HuH-7.5 (cell line): ENCODE measurements around the gene TBC1D22B.

Experiments used
- DNase-seq: peaks from one replicate; pipeline ENCODE4 v3.0.0; 2011; ENCODE audit warnings: low spot score

TBC1D22B gene

GRCh38 chr6:37239950-37240713, 17.4 kb upstream of the TBC1D22B start:
- no peak for DNase-seq

GRCh38 chr6:37241131-37241530, 16.4 kb upstream of the TBC1D22B start:
- DNase-seq, result no peak

- no peak for DNase-seq
Observed at GRCh38 chr6:37241775-37242428, 15.7 kb upstream of the TBC1D22B start.

- DNase-seq, result no peak
Observed at GRCh38 chr6:37242429-37243052, 15.0 kb upstream of the TBC1D22B start.

GRCh38 chr6:37243131-37243815, 14.3 kb upstream of the TBC1D22B start:
- DNase-seq, result no peak

- no peak for DNase-seq
Observed at GRCh38 chr6:37243816-37244370, 13.7 kb upstream of the TBC1D22B start.

GRCh38 chr6:37244430-37245310, 12.9 kb upstream of the TBC1D22B start:
- no peak for DNase-seq

GRCh38 chr6:37251211-37251780, 6.3 kb upstream of the TBC1D22B start:
- DNase-seq, result no peak

- DNase-seq, result no peak
Observed at GRCh38 chr6:37253486-37254007, 4.0 kb upstream of the TBC1D22B start.

GRCh38 chr6:37254881-37255280, 2.7 kb upstream of the TBC1D22B start:
- DNase-seq, result no peak

GRCh38 chr6:37256692-37257319, 766 bp upstream of the TBC1D22B start:
- no peak for DNase-seq

GRCh38 chr6:37257320-37257633, 295 bp upstream of the TBC1D22B start:
- DNase-seq, result no peak

- no peak for DNase-seq
Observed at GRCh38 chr6:37258405-37259105, 983 bp downstream of the TBC1D22B start.

GRCh38 chr6:37259191-37259590, 1.6 kb downstream of the TBC1D22B start:
- DNase-seq, result no peak

GRCh38 chr6:37260040-37260439, 2.5 kb downstream of the TBC1D22B start:
- DNase-seq, result no peak

- DNase-seq, result no peak
Observed at GRCh38 chr6:37260444-37260843, 2.9 kb downstream of the TBC1D22B start.

- no peak for DNase-seq
Observed at GRCh38 chr6:37261198-37261597, 3.6 kb downstream of the TBC1D22B start.

GRCh38 chr6:37262446-37263026, 5.0 kb downstream of the TBC1D22B start:
- no peak for DNase-seq

GRCh38 chr6:37265001-37265400, 7.4 kb downstream of the TBC1D22B start:
- DNase-seq, result no peak
